Subcutaneous preadipocyte (primary cell): ENCODE data around the gene DLK2. TPM values are rescaled to one million over a fixed set of nuclear protein-coding genes. Genes with fewer than 3 reads are reported as not detected.

Experiments
- small RNA-seq: library from RNA; depleted of rRNA; stranded (forward); fragments of <200 nt; gene quantifications from one replicate; pipeline ENCODE3, GENCODE V24; 2012
- total RNA-seq: library from RNA; depleted of rRNA; stranded (reverse); fragments of >200 nt; gene quantifications from 2 replicates; pipeline ENCODE4 v1.2.3, GENCODE V29; 2012

Gene DLK2, protein sequence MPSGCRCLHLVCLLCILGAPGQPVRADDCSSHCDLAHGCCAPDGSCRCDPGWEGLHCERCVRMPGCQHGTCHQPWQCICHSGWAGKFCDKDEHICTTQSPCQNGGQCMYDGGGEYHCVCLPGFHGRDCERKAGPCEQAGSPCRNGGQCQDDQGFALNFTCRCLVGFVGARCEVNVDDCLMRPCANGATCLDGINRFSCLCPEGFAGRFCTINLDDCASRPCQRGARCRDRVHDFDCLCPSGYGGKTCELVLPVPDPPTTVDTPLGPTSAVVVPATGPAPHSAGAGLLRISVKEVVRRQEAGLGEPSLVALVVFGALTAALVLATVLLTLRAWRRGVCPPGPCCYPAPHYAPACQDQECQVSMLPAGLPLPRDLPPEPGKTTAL
- 0.20 TPM in 1 of 2 replicates, not detected in the other for total RNA-seq

DNA sequence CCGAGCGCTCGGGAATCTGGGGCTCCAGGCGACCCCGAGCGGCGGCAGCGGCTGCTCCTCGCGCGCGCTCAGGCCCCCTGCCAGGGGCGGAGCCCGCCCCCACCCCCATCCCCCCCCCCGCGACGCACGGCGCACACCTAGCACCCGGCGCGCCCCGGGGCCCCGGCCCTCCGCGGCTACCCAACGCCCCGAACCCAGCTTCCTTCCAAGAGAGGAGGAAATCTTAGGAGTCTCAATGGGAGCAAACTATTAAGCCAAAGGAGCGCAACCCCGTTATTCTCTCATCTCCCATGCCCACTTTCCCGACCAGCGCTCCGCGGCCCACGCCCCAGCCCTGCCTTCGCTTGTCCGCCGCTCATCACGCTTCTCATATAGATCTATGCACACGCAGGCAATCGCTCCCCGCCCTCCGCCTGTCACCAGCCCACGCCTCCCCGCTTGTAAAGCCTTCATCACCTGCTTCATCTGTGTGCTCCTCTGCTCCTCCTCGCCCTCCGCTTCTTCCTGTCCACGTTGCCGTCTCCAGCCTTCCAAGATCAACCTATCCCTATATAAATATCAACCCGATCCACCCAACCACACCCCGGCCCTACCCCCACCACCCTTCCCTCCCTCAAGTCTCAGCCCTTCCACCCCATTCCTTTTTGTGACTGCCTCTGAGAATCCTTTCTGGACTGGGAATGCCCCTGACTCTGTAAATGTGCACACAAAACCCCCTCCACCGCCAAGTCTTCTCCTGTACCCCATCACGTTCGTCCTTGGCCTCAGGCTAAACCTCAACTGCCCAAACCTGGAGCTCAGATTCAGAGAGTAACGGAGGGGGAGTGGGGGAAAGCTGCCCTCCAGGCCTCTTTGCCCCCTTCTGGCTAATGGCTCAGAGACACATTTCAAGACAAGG, at the start of gene DLK2:
DLK2 (minus strand) TSS at position 18 of the 898 bp plus-strand sequence. CDS start 723 bp downstream, outside the sequence.

GRCh38 chr6:43477235-43478007, 22.1 kb upstream of the DLK2 start, which contains the start of gene TJAP1:
Gene TJAP1, plus strand, starts transcription at chr6:43477570. Its CDS starts 21,432 bp downstream, at chr6:43499002.

GRCh38 chr6:43427406-43428111, 27.8 kb downstream of the DLK2 start, which contains the start of gene ABCC10:
Gene ABCC10, plus strand, starts transcription at chr6:43427541. Its CDS starts 438 bp downstream, at chr6:43427979.

Small RNA genes within 50 kb of the gene (small RNA-seq; reads per million reads assigned to genes)
- gene MIR6780B (not detected), gene RNU6-1113P (not detected)

Other genes with a start within 250 kb of the DLK2 start
- gene DNPH1, start 226.1 kb downstream of the DLK2 start, total RNA-seq, result 43.6 and 65.4 TPM in 2 replicates
- gene TTBK1, start 212.1 kb downstream of the DLK2 start, total RNA-seq, result under 0.01 TPM in 1 of 2 replicates, not detected in the other
- gene SLC22A7, start 157.3 kb downstream of the DLK2 start, total RNA-seq, result not detected in 2 replicates
- 0.39 TPM in 1 of 2 replicates, not detected in the other for gene CRIP3, start 146.7 kb downstream of the DLK2 start, total RNA-seq
- gene ZNF318, start 85.9 kb downstream of the DLK2 start, total RNA-seq, result 7.7 and 9.8 TPM in 2 replicates
- gene ABCC10, start 28.0 kb downstream of the DLK2 start, total RNA-seq, result 23.1 and 30.7 TPM in 2 replicates
- gene TJAP1, start 22.0 kb upstream of the DLK2 start, total RNA-seq, result 13.6 and 15.6 TPM in 2 replicates
- 0.37 and 1.4 TPM in 2 replicates for gene LRRC73, start 54.8 kb upstream of the DLK2 start, total RNA-seq
- gene YIPF3, start 61.4 kb upstream of the DLK2 start, total RNA-seq, result 62.8 and 68.0 TPM in 2 replicates
- gene POLR1C, start 61.5 kb upstream of the DLK2 start, total RNA-seq, result 47.5 and 51.8 TPM in 2 replicates
- gene XPO5, start 120.5 kb upstream of the DLK2 start, total RNA-seq, result 33.4 and 53.6 TPM in 2 replicates
- gene POLH, start 120.6 kb upstream of the DLK2 start, total RNA-seq, result 22.4 and 30.1 TPM in 2 replicates
- 35.6 and 50.0 TPM in 2 replicates for gene GTPBP2, start 173.7 kb upstream of the DLK2 start, total RNA-seq
- gene MAD2L1BP, start 180.3 kb upstream of the DLK2 start, total RNA-seq, result 16.0 and 26.1 TPM in 2 replicates
- gene RSPH9, start 189.5 kb upstream of the DLK2 start, total RNA-seq, result 0.39 and 0.73 TPM in 2 replicates
- 34.6 and 35.6 TPM in 2 replicates for gene MRPS18A, start 232.2 kb upstream of the DLK2 start, total RNA-seq